HuH-7.5 (cell line): ENCODE results near the gene ZCCHC14.
"Not testable (repeated sequence)": the region's sequence is repeated elsewhere in the genome, so short reads cannot be mapped to it uniquely, and the experiment has no call there.

Experiments
- DNase-seq: peaks from one replicate; pipeline ENCODE4 v3.0.0; 2011; ENCODE audit warnings: low spot score

ZCCHC14 gene

GRCh38 chr16:87497023-87497766 lies 4.4 kb upstream of the ZCCHC14 start:
- not testable (repeated sequence) for DNase-seq

GRCh38 chr16:87496447-87496801 lies 3.6 kb upstream of the ZCCHC14 start:
- no peak for DNase-seq

GRCh38 chr16:87495578-87496446 lies 3.0 kb upstream of the ZCCHC14 start:
- no peak for DNase-seq

GRCh38 chr16:87493608-87494280 lies 920 bp upstream of the ZCCHC14 start:
- no peak for DNase-seq

GRCh38 chr16:87492291-87492630 lies 563 bp downstream of the ZCCHC14 start:
- DNase-seq = no peak

GRCh38 chr16:87491522-87492290 lies 1.1 kb downstream of the ZCCHC14 start:
- DNase-seq = peak; percentile 54

- peak; percentile 76 for DNase-seq
Observed at GRCh38 chr16:87490799-87491521, 1.9 kb downstream of the ZCCHC14 start.

GRCh38 chr16:87490096-87490798 lies 2.6 kb downstream of the ZCCHC14 start:
- DNase-seq = no peak

GRCh38 chr16:87489434-87490045 lies 3.3 kb downstream of the ZCCHC14 start:
- DNase-seq = no peak

GRCh38 chr16:87488960-87489359 lies 3.9 kb downstream of the ZCCHC14 start:
- DNase-seq = not testable (repeated sequence)

GRCh38 chr16:87487361-87487924 lies 5.4 kb downstream of the ZCCHC14 start:
- DNase-seq = no peak

GRCh38 chr16:87486713-87487247 lies 6.0 kb downstream of the ZCCHC14 start:
- no peak for DNase-seq

- no peak for DNase-seq
Observed at GRCh38 chr16:87486282-87486681, 6.5 kb downstream of the ZCCHC14 start.

- DNase-seq = not testable (repeated sequence)
Observed at GRCh38 chr16:87485792-87486191, 7.0 kb downstream of the ZCCHC14 start.

GRCh38 chr16:87484487-87485331 lies 8.1 kb downstream of the ZCCHC14 start:
- DNase-seq = no peak

- DNase-seq = no peak
Observed at GRCh38 chr16:87483481-87483880, 9.3 kb downstream of the ZCCHC14 start.

- not testable (repeated sequence) for DNase-seq
Observed at GRCh38 chr16:87482670-87483069, 10.2 kb downstream of the ZCCHC14 start.

- DNase-seq = no peak
Observed at GRCh38 chr16:87482266-87482665, 10.6 kb downstream of the ZCCHC14 start.

- DNase-seq = not testable (repeated sequence)
Observed at GRCh38 chr16:87481711-87482110, 11.1 kb downstream of the ZCCHC14 start.
